HUES64 (cell line): Measurements from ENCODE around the gene DYNC1I1.

ENCODE experiments used
- H3K27ac ChIP-seq: 2 replicates; pipeline ENCODE4 v1.7.0; 2013; ENCODE audit warnings: low read depth, low read length, inconsistent platforms
- H3K27me3 ChIP-seq: 2 replicates; pipeline ENCODE4 v1.6.1; 2013; ENCODE audit warnings: mild to moderate bottlenecking, low read length; ENCODE audit not compliant: insufficient read depth
- H3K36me3 ChIP-seq: 2 replicates; pipeline ENCODE4 v1.6.1; 2013; ENCODE audit warnings: mild to moderate bottlenecking, low read length; ENCODE audit not compliant: insufficient read depth
- H3K4me1 ChIP-seq: 2 replicates; pipeline ENCODE4 v1.6.1; 2013; ENCODE audit warnings: mild to moderate bottlenecking, low read length, moderate library complexity; ENCODE audit not compliant: insufficient read depth
- H3K4me3 ChIP-seq: 2 replicates; pipeline ENCODE4 v1.5.1; 2013; ENCODE audit warnings: mild to moderate bottlenecking, low read length, moderate library complexity
- H3K9ac ChIP-seq: 2 replicates; pipeline ENCODE4 v1.6.1; 2013; ENCODE audit warnings: mild to moderate bottlenecking, low read depth, low read length
- H3K9me3 ChIP-seq: 2 replicates; pipeline ENCODE4 v1.6.1; 2013; ENCODE audit warnings: low read depth, low read length; ENCODE audit not compliant: insufficient read depth
- WGBS: fragments of 150-250, 120-280 bp; methylation state at CpG from one replicate; pipeline ENCODE4 v1.1.7; 2013; ENCODE audit warnings: missing lambda C conversion rate; 5-methylcytosine and 5-hydroxymethylcytosine counted together

Gene DYNC1I1

GRCh38 chr7:96004578-96004977, 232.2 kb downstream of the DYNC1I1 start:
- H3K9me3 ChIP-seq = no peaks in the 10 kb centered on the region
- no peaks in the 10 kb centered on the region for H3K36me3 ChIP-seq
- H3K4me3 ChIP-seq = no peak overlapping the region
- H3K27me3 ChIP-seq = no peaks in the 10 kb centered on the region
- no peak overlapping the region for H3K9ac ChIP-seq
- H3K27ac ChIP-seq = no peak overlapping the region
- no peaks in the 10 kb centered on the region for H3K4me1 ChIP-seq

- Histone ChIP-seq H3K4me1 (no peaks in the 10 kb centered on the region), H3K27ac (no peak overlapping the region), H3K9me3 (no peaks in the 10 kb centered on the region), H3K4me3 (no peak overlapping the region), H3K27me3 (no peaks in the 10 kb centered on the region), H3K36me3 (no peaks in the 10 kb centered on the region), H3K9ac (no peak overlapping the region)
- WGBS = 97% methylated on average over 5 of the region's 5 CpGs
These were observed 232.9 kb downstream of the DYNC1I1 start for GRCh38 chr7:96005271-96005670.

GRCh38 chr7:96009148-96009547, 236.8 kb downstream of the DYNC1I1 start:
- H3K4me1 ChIP-seq = no peaks in the 10 kb centered on the region
- no peak overlapping the region for H3K4me3 ChIP-seq
- H3K36me3 ChIP-seq = no peaks in the 10 kb centered on the region
- WGBS = 98% methylated on average over 2 of the region's 2 CpGs
- H3K9ac ChIP-seq = no peak overlapping the region
- H3K27ac ChIP-seq = no peak overlapping the region
- H3K27me3 ChIP-seq = no peaks in the 10 kb centered on the region
- no peaks in the 10 kb centered on the region for H3K9me3 ChIP-seq

- H3K27me3 ChIP-seq = no peaks in the 10 kb centered on the region
- peaks cover 6% of the 10 kb centered on the region; the same call in 1 of the 2 replicates for H3K4me1 ChIP-seq
- no peak overlapping the region for H3K9ac ChIP-seq
- H3K4me3 ChIP-seq = no peak overlapping the region
- H3K9me3 ChIP-seq = no peaks in the 10 kb centered on the region
- no peak overlapping the region for H3K27ac ChIP-seq
- H3K36me3 ChIP-seq = no peaks in the 10 kb centered on the region
- WGBS = 84% methylated on average over 2 of the region's 2 CpGs
These were observed 241.5 kb downstream of the DYNC1I1 start for GRCh38 chr7:96013836-96014235.

- Histone ChIP-seq H3K9ac (no peak overlapping the region), H3K4me1 (peaks cover 6% of the 10 kb centered on the region; the same call in 1 of the 2 replicates), H3K9me3 (no peaks in the 10 kb centered on the region), H3K36me3 (no peaks in the 10 kb centered on the region), H3K27ac (no peak overlapping the region), H3K4me3 (no peak overlapping the region), H3K27me3 (no peaks in the 10 kb centered on the region)
- 100% methylated on average over 1 of the region's 1 CpG for WGBS
These were observed 242.3 kb downstream of the DYNC1I1 start for GRCh38 chr7:96014617-96015016.

- Histone ChIP-seq H3K27ac (no peak overlapping the region), H3K4me1 (peaks cover 6% of the 10 kb centered on the region; the same call in 1 of the 2 replicates), H3K9ac (no peak overlapping the region), H3K9me3 (no peaks in the 10 kb centered on the region), H3K36me3 (no peaks in the 10 kb centered on the region), H3K4me3 (no peak overlapping the region), H3K27me3 (no peaks in the 10 kb centered on the region)
- 93% methylated on average over 3 of the region's 3 CpGs for WGBS
These were observed 243.8 kb downstream of the DYNC1I1 start for GRCh38 chr7:96016056-96016586.

- no peaks in the 10 kb centered on the region for H3K36me3 ChIP-seq
- peaks cover 6% of the 10 kb centered on the region; the same call in 1 of the 2 replicates for H3K4me1 ChIP-seq
- H3K9ac ChIP-seq = no peak overlapping the region
- H3K27me3 ChIP-seq = no peaks in the 10 kb centered on the region
- 92% methylated on average over 2 of the region's 2 CpGs for WGBS
- no peak overlapping the region for H3K4me3 ChIP-seq
- no peak overlapping the region for H3K27ac ChIP-seq
- H3K9me3 ChIP-seq = no peaks in the 10 kb centered on the region
These were observed 244.4 kb downstream of the DYNC1I1 start for GRCh38 chr7:96016735-96017134.

GRCh38 chr7:96017877-96018276, 245.5 kb downstream of the DYNC1I1 start:
- peaks cover 6% of the 10 kb centered on the region; the same call in 1 of the 2 replicates for H3K4me1 ChIP-seq
- no peak overlapping the region for H3K4me3 ChIP-seq
- H3K27me3 ChIP-seq = no peaks in the 10 kb centered on the region
- no peaks in the 10 kb centered on the region for H3K36me3 ChIP-seq
- no peak overlapping the region for H3K27ac ChIP-seq
- no peaks in the 10 kb centered on the region for H3K9me3 ChIP-seq
- H3K9ac ChIP-seq = no peak overlapping the region
- 88% methylated on average over 3 of the region's 3 CpGs for WGBS

- Histone ChIP-seq H3K27me3 (no peaks in the 10 kb centered on the region), H3K4me3 (no peak overlapping the region), H3K9me3 (no peaks in the 10 kb centered on the region), H3K27ac (no peak overlapping the region), H3K36me3 (no peaks in the 10 kb centered on the region), H3K4me1 (no peaks in the 10 kb centered on the region), H3K9ac (no peak overlapping the region)
- WGBS = 97% methylated on average over 4 of the region's 4 CpGs
These were observed 249.2 kb downstream of the DYNC1I1 start for GRCh38 chr7:96021568-96021967.

- no peak overlapping the region for H3K4me3 ChIP-seq
- no peak overlapping the region for H3K9ac ChIP-seq
- 92% methylated on average over 3 of the region's 3 CpGs for WGBS
- no peak overlapping the region for H3K27ac ChIP-seq
- no peaks in the 10 kb centered on the region for H3K27me3 ChIP-seq
- H3K4me1 ChIP-seq = no peaks in the 10 kb centered on the region
- no peaks in the 10 kb centered on the region for H3K9me3 ChIP-seq
- H3K36me3 ChIP-seq = no peaks in the 10 kb centered on the region
These were observed 251.0 kb downstream of the DYNC1I1 start for GRCh38 chr7:96023387-96023786.

- 86% methylated on average over 1 of the region's 2 CpGs for WGBS
- Histone ChIP-seq H3K9ac (no peak overlapping the region), H3K4me3 (no peak overlapping the region)
These were observed 253.7 kb downstream of the DYNC1I1 start for GRCh38 chr7:96026010-96026409.

GRCh38 chr7:96026611-96027010, 254.3 kb downstream of the DYNC1I1 start:
- Histone ChIP-seq H3K4me1 (no peaks in the 10 kb centered on the region), H3K36me3 (no peaks in the 10 kb centered on the region), H3K4me3 (no peak overlapping the region), H3K9ac (no peak overlapping the region), H3K27ac (no peak overlapping the region), H3K9me3 (no peaks in the 10 kb centered on the region), H3K27me3 (no peaks in the 10 kb centered on the region)
- 92% methylated on average over 1 of the region's 1 CpG for WGBS

More at GRCh38 chr7:96026010-96026409, 253.7 kb downstream of the DYNC1I1 start:
- Histone ChIP-seq H3K36me3 (no peaks in the 10 kb centered on the region), H3K4me1 (no peaks in the 10 kb centered on the region), H3K27me3 (no peaks in the 10 kb centered on the region), H3K27ac (no peak overlapping the region), H3K9me3 (no peaks in the 10 kb centered on the region)
